GM12875 (cell line): ENCODE results near the gene MCTP1.
A peak's percentile ranks its signal among the peaks of the same experiment; 100 is the strongest.

Experiments
- H3K4me3 ChIP-seq: one replicate; pipeline ENCODE4 v1.5.1; 2011; ENCODE audit warnings: low read depth, low read length, control low read depth
- TF ChIP-seq, protein P1 (sequence below): IDR thresholded peaks from 2 replicates; pipeline ENCODE4 v1.5.1; 2011; ENCODE audit warnings: low read depth, mild to moderate bottlenecking, control low read depth, inconsistent platforms, low read length, moderate library complexity, borderline replicate concordance; ENCODE audit not compliant: insufficient read depth

Gene MCTP1

DNA sequence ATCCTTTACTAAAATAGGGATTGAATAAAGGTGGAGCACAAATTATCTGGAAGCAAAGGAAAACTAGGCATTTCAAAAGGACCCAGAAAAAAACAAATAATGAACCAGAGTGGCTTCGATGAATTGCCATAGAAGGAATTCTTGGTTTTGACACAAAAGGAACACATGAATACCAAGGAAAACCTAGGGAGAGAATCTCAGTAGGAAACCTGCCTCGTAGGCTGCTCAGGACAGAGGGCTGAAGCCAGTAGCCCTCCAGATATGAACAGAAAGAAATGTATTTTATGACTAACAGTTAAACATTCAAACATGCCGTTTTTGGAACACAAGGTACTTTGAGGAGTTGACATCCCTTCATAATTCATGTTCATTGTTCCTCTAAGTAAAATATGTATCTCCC is 420.9 kb downstream of the MCTP1 start:
- H3K4me3 ChIP-seq, result no peak overlapping the region
- TF ChIP-seq, protein P1, sequence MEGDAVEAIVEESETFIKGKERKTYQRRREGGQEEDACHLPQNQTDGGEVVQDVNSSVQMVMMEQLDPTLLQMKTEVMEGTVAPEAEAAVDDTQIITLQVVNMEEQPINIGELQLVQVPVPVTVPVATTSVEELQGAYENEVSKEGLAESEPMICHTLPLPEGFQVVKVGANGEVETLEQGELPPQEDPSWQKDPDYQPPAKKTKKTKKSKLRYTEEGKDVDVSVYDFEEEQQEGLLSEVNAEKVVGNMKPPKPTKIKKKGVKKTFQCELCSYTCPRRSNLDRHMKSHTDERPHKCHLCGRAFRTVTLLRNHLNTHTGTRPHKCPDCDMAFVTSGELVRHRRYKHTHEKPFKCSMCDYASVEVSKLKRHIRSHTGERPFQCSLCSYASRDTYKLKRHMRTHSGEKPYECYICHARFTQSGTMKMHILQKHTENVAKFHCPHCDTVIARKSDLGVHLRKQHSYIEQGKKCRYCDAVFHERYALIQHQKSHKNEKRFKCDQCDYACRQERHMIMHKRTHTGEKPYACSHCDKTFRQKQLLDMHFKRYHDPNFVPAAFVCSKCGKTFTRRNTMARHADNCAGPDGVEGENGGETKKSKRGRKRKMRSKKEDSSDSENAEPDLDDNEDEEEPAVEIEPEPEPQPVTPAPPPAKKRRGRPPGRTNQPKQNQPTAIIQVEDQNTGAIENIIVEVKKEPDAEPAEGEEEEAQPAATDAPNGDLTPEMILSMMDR, result no peak

DNA sequence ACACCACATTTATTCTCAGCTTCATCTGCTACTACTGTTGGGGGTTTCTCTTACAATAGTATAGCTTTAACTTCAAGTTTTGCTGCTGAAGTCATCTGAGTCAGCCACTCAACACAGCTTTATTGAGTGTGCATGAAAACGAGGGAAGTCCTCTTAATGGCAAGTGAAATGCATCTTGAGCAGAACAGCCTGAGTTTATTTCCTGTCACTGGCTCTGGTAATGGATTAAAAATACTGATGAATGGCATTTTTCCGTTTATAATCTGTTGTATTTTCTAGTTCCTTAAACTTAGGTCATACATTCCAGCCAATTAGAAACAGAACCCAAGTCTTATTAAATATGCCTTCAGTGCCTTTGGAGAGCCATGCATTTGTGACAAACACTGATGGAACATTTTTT is 427.8 kb downstream of the MCTP1 start:
- TF ChIP-seq, protein P1, result no peak
- H3K4me3 ChIP-seq, result no peak overlapping the region

DNA sequence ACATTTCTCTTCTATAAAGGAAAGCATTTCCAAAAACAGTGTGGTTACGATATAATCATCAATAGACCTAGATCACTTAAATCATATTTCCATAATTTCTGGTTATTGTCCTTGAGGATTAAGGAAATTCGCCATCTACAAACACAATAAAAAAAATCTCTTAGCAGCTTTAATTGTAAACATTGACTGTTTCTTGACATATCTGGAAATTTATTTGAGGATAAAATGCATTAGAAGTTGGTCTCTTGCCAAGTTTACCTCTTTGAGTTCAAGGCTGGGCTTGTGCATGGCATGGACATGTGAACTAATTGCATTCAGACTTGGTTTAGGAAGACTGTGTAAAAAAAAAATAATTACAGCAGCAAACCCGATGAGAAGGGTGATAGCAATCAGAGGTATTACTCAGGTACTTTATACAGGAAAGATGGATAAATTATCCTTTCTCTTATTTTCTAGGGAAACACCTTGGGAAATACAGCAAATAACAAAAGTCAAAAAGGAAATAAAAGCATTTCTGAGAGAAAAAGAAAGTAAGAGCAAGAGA is 428.6 kb downstream of the MCTP1 start:
- no peak overlapping the region for H3K4me3 ChIP-seq
- TF ChIP-seq, protein P1, result no peak

GRCh38 chr5:94855543-94855942 is 429.4 kb downstream of the MCTP1 start:
- TF ChIP-seq, protein P1, result no peak
- no peak overlapping the region for H3K4me3 ChIP-seq

GRCh38 chr5:94853120-94853519 is 431.8 kb downstream of the MCTP1 start:
- TF ChIP-seq, protein P1, result no peak
- H3K4me3 ChIP-seq, result no peak overlapping the region

- TF ChIP-seq, protein P1, result no peak
These were observed 433.9 kb downstream of the MCTP1 start for GRCh38 chr5:94850960-94851359.

GRCh38 chr5:94849821-94850736 is 434.8 kb downstream of the MCTP1 start:
- TF ChIP-seq, protein P1, result peak; percentile 56; the same call in 1 of the 2 replicates
- H3K4me3 ChIP-seq, result no peak overlapping the region

More at GRCh38 chr5:94850960-94851359, 433.9 kb downstream of the MCTP1 start:
- no peak overlapping the region for H3K4me3 ChIP-seq
